Right lung (tissue), 5 donors: Measurements from ENCODE around the gene CEP170B. TPM values are rescaled to one million over a fixed set of nuclear protein-coding genes. Genes with fewer than 3 reads are reported as not detected.
"Not testable (repeated sequence)": the region's sequence is repeated elsewhere in the genome, so short reads cannot be mapped to it uniquely, and the experiment has no call there.

ENCODE experiments used
- DNase-seq, 2 donors: peaks; one replicate each; pipeline ENCODE4 v3.0.0-alpha.2; 2013
- polyA plus RNA-seq, 5 donors: library from polyadenylated mRNA; unstranded; fragments of 120-200 nt; gene quantifications; one replicate each; pipeline versions ENCODE4 v1.2.1 to v1.2.3, GENCODE V29; 2013; ENCODE audit warnings: inconsistent platforms in 1 of 5, low replicate concordance in 1 of 5; ENCODE audit not compliant: insufficient read length in 5 of 5, insufficient read depth in 1 of 5

Gene CEP170B
- polyA plus RNA-seq, 5 donors = 8.8 to 21.5 (median 11.2) TPM

- DNase-seq = not testable (repeated sequence)
These were observed 78.3 kb downstream of the CEP170B start for GRCh38 chr14:104943216-104944015.

GRCh38 chr14:104944016-104944308, 78.9 kb downstream of the CEP170B start:
- not testable (repeated sequence) for DNase-seq

GRCh38 chr14:104944436-104945205, 79.6 kb downstream of the CEP170B start:
- DNase-seq = not testable (repeated sequence)

GRCh38 chr14:104945266-104945665, 80.2 kb downstream of the CEP170B start:
- not testable (repeated sequence) for DNase-seq

Other genes with a start within 250 kb of the CEP170B start
- 10 to 100 TPM; 35.6 to 73.2 (median 52.3) TPM for gene INF2, start 175.7 kb upstream of the CEP170B start, polyA plus RNA-seq
- 10 to 100 TPM in 4 of 5 donors, 1 to 10 TPM in 1; 8.9 to 16.3 (median 11.6) TPM for gene ADSS1, start 141.0 kb upstream of the CEP170B start, polyA plus RNA-seq
- 100 to 1,000 TPM in 1 of 5 donors, 10 to 100 TPM in 4; 49.3 to 124 (median 71.4) TPM for gene SIVA1, start 112.1 kb upstream of the CEP170B start, polyA plus RNA-seq
- gene AKT1, start 69.5 kb upstream of the CEP170B start, polyA plus RNA-seq = 100 to 1,000 TPM; 124 to 240 (median 138) TPM
- 10 to 100 TPM in 1 of 5 donors, 1 to 10 TPM in 4; 6.1 to 11.9 (median 6.5) TPM for gene ZBTB42, start 64.2 kb upstream of the CEP170B start, polyA plus RNA-seq
- 1 to 10 TPM; 3.1 to 9.5 (median 4.1) TPM for gene PLD4, start 59.6 kb downstream of the CEP170B start, polyA plus RNA-seq
- 1 to 10 TPM; 1.1 to 3.0 (median 2.3) TPM for gene AHNAK2, start 113.1 kb downstream of the CEP170B start, polyA plus RNA-seq
- 10 to 100 TPM; 10.8 to 19.8 (median 14.1) TPM for gene CLBA1, start 120.5 kb downstream of the CEP170B start, polyA plus RNA-seq
- gene CDCA4, start 155.8 kb downstream of the CEP170B start, polyA plus RNA-seq = 10 to 100 TPM; 18.5 to 26.6 (median 23.0) TPM
- 1 to 10 TPM in 4 of 5 donors, under 1 TPM in 1; 0.99 to 1.9 (median 1.2) TPM for gene GPR132, start 200.2 kb downstream of the CEP170B start, polyA plus RNA-seq